Measurements from ENCODE around the gene NFYC. TPM values are rescaled to one million over a fixed set of nuclear protein-coding genes. Genes with fewer than 3 reads are reported as not detected.

NFYC gene
- total RNA-seq, 1 experiment from 2014 or later: 43.5 TPM

Small RNA genes lying within 50 kb of the gene (small RNA-seq; reads per million reads assigned to genes)
- 1.2 reads per million, percentile 45 among the genes with 10 or more reads in this experiment for gene MIR30C1
- gene MIR30E: 30.8 reads per million, percentile 93 among the genes with 10 or more reads in this experiment
- gene RN7SL326P: not detected

Other genes starting within 250 kb of the NFYC start
- gene ZFP69B, start 241.2 kb upstream of the NFYC start, total RNA-seq (2014; rRNA removed; shearing (Covaris generic)): 0.57 and 1.3 TPM in 2 replicates
- gene ZFP69, start 214.4 kb upstream of the NFYC start, total RNA-seq (2014; rRNA removed; shearing (Covaris generic)): 0.20 and 0.37 TPM in 2 replicates
- 7.7 and 8.7 TPM in 2 replicates for gene EXO5, start 182.9 kb upstream of the NFYC start, total RNA-seq (2014; rRNA removed; shearing (Covaris generic))
- gene ZNF684, start 160.1 kb upstream of the NFYC start, total RNA-seq (2014; rRNA removed; shearing (Covaris generic)): 1.2 and 1.4 TPM in 2 replicates
- 0.05 TPM in 1 of 2 replicates, not detected in the other for gene RIMS3, start 26.0 kb upstream of the NFYC start, total RNA-seq (2014; rRNA removed; shearing (Covaris generic))
- 0.74 and 0.83 TPM in 2 replicates for gene KCNQ4, start 92.1 kb downstream of the NFYC start, total RNA-seq (2014; rRNA removed; shearing (Covaris generic))
- gene CITED4, start 170.7 kb downstream of the NFYC start, total RNA-seq (2014; rRNA removed; shearing (Covaris generic)): 3.1 and 6.4 TPM in 2 replicates